GM18861 (cell line): ENCODE data around the gene SSH2.
"Not testable (repeated sequence)": the region's sequence is repeated elsewhere in the genome, so short reads cannot be mapped to it uniquely, and the experiment has no call there.

Source experiments
- ATAC-seq: cut with Tn5 transposase; IDR thresholded peaks from one replicate; pipeline ENCODE4 v1.9.1; 2021; ENCODE audit not compliant: unreplicated experiment

The SSH2 gene

GRCh38 chr17:29929533-29930408 is at the start of gene SSH2:
Gene SSH2, minus strand, starts transcription at chr17:29930228. Its CDS starts 228 bp downstream, at chr17:29930000.
- ATAC-seq = peak; percentile 38

- ATAC-seq = no peak
These were observed 47.8 kb upstream of the SSH2 start for GRCh38 chr17:29977836-29978235.

- ATAC-seq = no peak
These were observed 43.0 kb upstream of the SSH2 start for GRCh38 chr17:29973005-29973404.

- no peak for ATAC-seq
These were observed 42.2 kb upstream of the SSH2 start for GRCh38 chr17:29972277-29972676.

- no peak for ATAC-seq
These were observed 38.2 kb upstream of the SSH2 start for GRCh38 chr17:29968271-29968670.

GRCh38 chr17:29962656-29963055 is 32.6 kb upstream of the SSH2 start:
- ATAC-seq = no peak

GRCh38 chr17:29959658-29960337 is 29.8 kb upstream of the SSH2 start:
- ATAC-seq = no peak

GRCh38 chr17:29958947-29959657 is 29.1 kb upstream of the SSH2 start:
- no peak for ATAC-seq

GRCh38 chr17:29957488-29957887 is 27.5 kb upstream of the SSH2 start:
- ATAC-seq = not testable (repeated sequence)

- ATAC-seq = no peak
These were observed 26.2 kb upstream of the SSH2 start for GRCh38 chr17:29956225-29956624.

- no peak for ATAC-seq
These were observed 24.4 kb upstream of the SSH2 start for GRCh38 chr17:29954405-29954804.

- no peak for ATAC-seq
These were observed 19.7 kb upstream of the SSH2 start for GRCh38 chr17:29949696-29950095.

GRCh38 chr17:29948448-29949215 is 18.6 kb upstream of the SSH2 start:
- no peak for ATAC-seq

- ATAC-seq = no peak
These were observed 15.3 kb upstream of the SSH2 start for GRCh38 chr17:29945281-29945680.

- no peak for ATAC-seq
These were observed 11.3 kb upstream of the SSH2 start, which contains the start of gene EFCAB5 for GRCh38 chr17:29941334-29941733. Gene EFCAB5, plus strand, starts transcription at chr17:29941634. Its CDS starts 163 bp downstream, at chr17:29941797.

GRCh38 chr17:29936724-29937123 is 6.7 kb upstream of the SSH2 start:
- ATAC-seq = no peak

GRCh38 chr17:29935909-29936308 is 5.9 kb upstream of the SSH2 start:
- not testable (repeated sequence) for ATAC-seq

GRCh38 chr17:29933379-29933778 is 3.4 kb upstream of the SSH2 start:
- ATAC-seq = no peak

GRCh38 chr17:29931231-29931932 is 1.4 kb upstream of the SSH2 start:
- peak; percentile 77 for ATAC-seq

GRCh38 chr17:29930409-29931010 is 482 bp upstream of the SSH2 start:
- no peak for ATAC-seq
